Thymus (tissue), 11 donors: ENCODE data around the gene HOXB3. TPM values are rescaled to one million over a fixed set of nuclear protein-coding genes. Genes with fewer than 3 reads are reported as not detected.

Experiments
- DNase-seq, 9 donors: peaks; one replicate each; pipeline ENCODE4 v3.0.0-alpha.2; 2013; ENCODE audit warnings: low spot score in 9 of 9, low read depth in 6 of 9, missing footprints in 1 of 9
- H3K27ac ChIP-seq, 2 donors: one replicate each; pipeline ENCODE4 v1.5.1; 2013; ENCODE audit warnings: control low read depth in 1 of 2, low read depth in 1 of 2, low read length in 1 of 2, mild to moderate bottlenecking in 1 of 2, moderate library complexity in 1 of 2
- H3K27me3 ChIP-seq, 2 donors: one replicate each; pipeline ENCODE4 v1.5.1; 2013; ENCODE audit warnings: low read length in 1 of 2; ENCODE audit not compliant: control insufficient read depth in 2 of 2, insufficient read depth in 1 of 2
- H3K36me3 ChIP-seq, 2 donors: one replicate each; pipeline ENCODE4 v1.5.1; 2013; ENCODE audit warnings: low read length in 1 of 2, mild to moderate bottlenecking in 1 of 2, moderate library complexity in 1 of 2; ENCODE audit not compliant: control insufficient read depth in 2 of 2, insufficient read depth in 2 of 2
- H3K4me1 ChIP-seq, 2 donors: one replicate each; pipeline ENCODE4 v1.5.1; 2013; ENCODE audit warnings: low read length in 2 of 2; ENCODE audit not compliant: control insufficient read depth in 2 of 2, insufficient read depth in 2 of 2
- H3K4me3 ChIP-seq, 2 donors: one replicate each; pipeline ENCODE4 v1.5.1; 2013; ENCODE audit warnings: low read length in 2 of 2, control low read depth in 1 of 2, mild to moderate bottlenecking in 1 of 2
- H3K9me3 ChIP-seq, 2 donors: one replicate each; pipeline ENCODE4 v1.5.1; 2013; ENCODE audit warnings: low read length in 1 of 2, mild to moderate bottlenecking in 1 of 2; ENCODE audit not compliant: control insufficient read depth in 2 of 2, insufficient read depth in 1 of 2
- WGBS: extraction: QIAGEN DNeasy Blood & Tissue Kit; methylation state at CpG from one replicate; pipeline ENCODE4 v1.1.7; 2013; 5-methylcytosine and 5-hydroxymethylcytosine counted together
- polyA plus RNA-seq: library from polyadenylated mRNA; stranded (reverse); fragments of 200-250 nt; gene quantifications from one replicate; pipeline ENCODE4 v1.2.3, GENCODE V29; 2013
- total RNA-seq: library from RNA; stranded (reverse); fragments of 120-200 nt; gene quantifications from one replicate; pipeline ENCODE4 v1.2.4, GENCODE V29; 2013
- donor health status: healthy.

HOXB3 gene
- total and polyA plus RNA-seq, 2 donors: 1.5 to 3.3 TPM

DNA sequence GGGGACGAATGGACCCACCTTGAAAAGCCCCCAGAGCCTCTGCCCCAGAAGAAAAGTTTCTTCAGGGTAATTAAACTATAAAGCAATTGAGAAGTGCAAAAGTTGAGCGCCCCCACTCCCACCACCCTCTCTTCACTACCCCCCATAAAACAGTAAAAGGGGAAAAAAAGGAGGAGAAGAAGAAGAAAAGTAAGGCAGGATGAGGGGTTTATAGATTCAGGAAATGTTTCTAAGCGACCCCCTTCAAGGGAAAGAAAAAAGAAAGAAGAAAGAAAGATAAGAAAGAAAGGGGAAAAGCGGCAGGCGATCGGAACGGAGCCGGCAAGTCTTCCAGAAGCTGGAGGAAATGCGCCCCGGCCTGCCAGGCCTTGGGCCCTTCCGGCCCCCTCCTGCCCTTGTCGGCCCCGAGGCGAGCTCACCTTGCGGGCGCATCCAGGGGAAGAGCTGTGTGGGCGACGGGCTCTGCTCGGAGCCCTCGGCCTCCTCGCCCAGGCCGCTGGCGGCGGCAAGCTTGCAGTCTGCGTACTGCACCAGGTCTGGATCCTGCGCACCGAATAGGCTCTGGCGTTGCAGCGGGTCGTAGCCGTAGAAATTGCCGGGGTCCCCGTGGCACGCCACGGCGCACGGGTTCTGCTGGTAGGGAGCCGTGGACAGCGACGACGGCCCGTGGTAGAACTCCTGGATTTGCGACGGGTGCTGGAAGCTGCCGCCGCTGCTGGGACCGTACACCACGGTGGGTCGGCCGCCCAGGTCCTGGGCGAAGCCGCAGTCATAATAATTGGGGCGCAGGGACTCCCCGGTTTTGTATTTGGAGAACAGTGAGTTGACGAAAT is 24.0 kb upstream of the HOXB3 start:
- H3K9me3 ChIP-seq: peaks cover 1 to 32% of the 10 kb centered on the region in 2 donors
- no peak overlapping the region for H3K27ac ChIP-seq
- 3% methylated on average over 55 of the region's 55 CpGs for WGBS
- peaks cover 11 to 38% of the 10 kb centered on the region in 2 donors for H3K4me1 ChIP-seq
- H3K27me3 ChIP-seq: peaks cover 90 to 100% of the 10 kb centered on the region in 2 donors
- DNase-seq: peak in 1 of 9 donors; percentile 33
- H3K4me3 ChIP-seq: no peak overlapping the region
- H3K36me3 ChIP-seq: no peaks in the 10 kb centered on the region

DNA sequence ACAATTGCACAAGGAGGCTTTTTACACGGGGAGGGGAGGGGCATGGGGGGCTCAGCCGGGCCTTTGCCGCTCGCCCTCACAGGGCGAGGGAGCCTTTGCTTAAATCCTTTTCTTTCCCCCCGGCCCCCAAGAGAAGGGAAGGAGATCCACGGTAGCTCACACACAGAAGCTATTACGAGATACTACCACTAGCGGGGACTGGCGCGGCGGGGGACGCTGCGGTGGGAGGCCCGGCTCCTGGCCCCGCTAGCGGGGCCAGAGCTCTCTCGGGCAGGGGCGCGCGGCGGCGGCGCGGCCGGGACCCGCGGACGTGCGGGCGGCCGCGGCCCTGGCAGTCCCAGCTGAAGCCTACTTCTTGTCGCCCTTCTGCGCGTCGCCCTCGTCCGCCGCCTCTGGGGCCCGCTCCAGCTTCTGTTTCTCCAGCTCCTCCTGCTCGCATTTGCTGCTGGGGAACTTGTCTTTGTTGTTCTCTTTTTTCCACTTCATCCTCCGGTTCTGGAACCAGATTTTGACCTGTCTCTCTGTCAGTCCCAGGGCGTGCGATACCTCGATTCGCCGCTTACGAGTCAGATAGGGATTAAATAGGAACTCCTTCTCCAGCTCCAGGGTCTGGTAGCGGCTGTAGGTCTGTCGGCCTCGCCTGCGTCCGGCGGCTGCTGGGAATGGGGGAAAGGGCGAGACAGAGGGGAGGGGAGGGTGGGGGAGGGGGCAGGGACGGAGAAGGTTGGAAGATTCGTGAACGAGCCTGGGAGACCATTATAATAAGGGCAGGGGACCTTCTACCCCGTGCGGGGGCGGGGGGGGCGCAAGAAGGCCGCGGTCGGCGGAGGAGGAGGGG is 23.0 kb upstream of the HOXB3 start:
- Histone ChIP-seq H3K36me3 (no peaks in the 10 kb centered on the region), H3K4me3 (peak overlapping the region in 1 of 2 donors; percentile 31), H3K27me3 (peaks cover 89 to 100% of the 10 kb centered on the region in 2 donors), H3K4me1 (peaks cover 11 to 30% of the 10 kb centered on the region in 2 donors), H3K9me3 (peaks cover 1 to 30% of the 10 kb centered on the region in 2 donors), H3K27ac (no peak overlapping the region)
- 1% methylated on average over 67 of the region's 67 CpGs for WGBS
- peak in 1 of 9 donors; percentile 53 for DNase-seq

DNA sequence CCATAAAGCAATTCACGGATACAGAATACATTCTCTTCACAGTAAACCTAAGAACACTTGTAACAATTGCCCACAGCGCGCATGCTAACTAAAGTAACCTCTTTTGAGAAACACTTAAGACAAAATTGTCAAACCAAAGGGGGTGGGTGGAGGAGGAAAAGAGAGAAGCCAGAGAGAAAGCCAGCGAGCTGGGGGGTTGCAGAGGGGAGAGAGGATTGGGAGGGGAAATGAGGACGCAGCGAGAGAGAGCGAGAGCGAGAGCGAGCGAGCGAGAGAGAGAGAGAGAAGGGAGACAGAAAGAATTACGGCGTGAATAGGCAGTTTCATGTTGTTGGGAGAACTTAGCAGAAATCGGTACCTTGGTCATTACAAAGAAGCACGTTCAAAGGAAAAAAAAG is 22.4 kb upstream of the HOXB3 start:
- WGBS: 3% methylated on average over 15 of the region's 15 CpGs
- H3K27ac ChIP-seq: no peak overlapping the region

DNA sequence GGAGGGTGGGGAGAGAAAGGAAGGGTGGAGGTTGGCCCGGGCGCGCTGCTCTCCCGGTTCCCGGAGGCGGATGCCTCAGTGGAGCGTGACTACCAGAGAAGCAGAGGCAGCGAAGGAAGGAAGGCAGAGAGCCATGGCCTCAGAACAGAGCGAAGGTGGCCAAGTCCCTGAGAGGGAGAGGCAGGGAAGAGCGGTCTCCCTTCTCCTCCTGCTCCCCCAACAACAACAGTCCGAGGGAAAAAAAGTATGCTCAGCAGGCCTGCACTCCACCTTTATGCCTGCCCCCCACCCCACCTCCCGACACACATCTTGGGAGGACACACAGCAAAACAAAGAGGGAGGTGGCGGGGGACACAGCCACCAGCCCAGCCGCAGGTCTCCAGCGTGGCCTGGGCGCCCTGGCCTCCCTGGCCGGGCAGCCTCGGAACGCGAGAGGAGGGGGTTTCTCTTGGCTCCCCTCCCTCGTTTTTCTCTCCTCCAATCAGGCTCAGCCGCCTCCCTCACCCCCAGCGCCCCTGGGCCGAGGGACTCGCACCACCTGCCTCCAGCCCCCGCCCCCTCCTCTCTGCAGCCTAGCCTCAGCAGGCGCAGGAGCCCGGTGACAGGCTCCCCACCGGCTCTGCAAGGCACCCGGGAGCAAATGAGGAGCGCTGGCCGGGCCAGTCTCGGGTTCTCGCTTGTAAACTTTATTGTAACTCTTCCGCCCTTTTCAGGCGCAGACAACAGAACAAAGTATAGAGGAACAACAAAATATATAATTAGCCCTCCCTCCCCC is 21.8 kb upstream of the HOXB3 start:
- H3K36me3 ChIP-seq: no peaks in the 10 kb centered on the region
- 4% methylated on average over 36 of the region's 36 CpGs for WGBS
- peaks cover 1 to 20% of the 10 kb centered on the region in 2 donors for H3K9me3 ChIP-seq
- H3K27ac ChIP-seq: no peak overlapping the region
- no peak for DNase-seq
- peaks cover 11 to 30% of the 10 kb centered on the region in 2 donors for H3K4me1 ChIP-seq
- peak overlapping the region in 1 of 2 donors; percentile 65 for H3K4me3 ChIP-seq
- peaks cover 82 to 100% of the 10 kb centered on the region in 2 donors for H3K27me3 ChIP-seq

More for the DNA sequence above, 22.4 kb upstream of the HOXB3 start:
- peak overlapping the region in 1 of 2 donors; percentile 31 for H3K4me3 ChIP-seq
- no peaks in the 10 kb centered on the region for H3K36me3 ChIP-seq
- H3K27me3 ChIP-seq: peaks cover 83 to 100% of the 10 kb centered on the region in 2 donors
- peak in 1 of 9 donors; percentile 39 for DNase-seq
- H3K9me3 ChIP-seq: peaks cover 1 to 24% of the 10 kb centered on the region in 2 donors
- peaks cover 11 to 30% of the 10 kb centered on the region in 2 donors for H3K4me1 ChIP-seq

DNA sequence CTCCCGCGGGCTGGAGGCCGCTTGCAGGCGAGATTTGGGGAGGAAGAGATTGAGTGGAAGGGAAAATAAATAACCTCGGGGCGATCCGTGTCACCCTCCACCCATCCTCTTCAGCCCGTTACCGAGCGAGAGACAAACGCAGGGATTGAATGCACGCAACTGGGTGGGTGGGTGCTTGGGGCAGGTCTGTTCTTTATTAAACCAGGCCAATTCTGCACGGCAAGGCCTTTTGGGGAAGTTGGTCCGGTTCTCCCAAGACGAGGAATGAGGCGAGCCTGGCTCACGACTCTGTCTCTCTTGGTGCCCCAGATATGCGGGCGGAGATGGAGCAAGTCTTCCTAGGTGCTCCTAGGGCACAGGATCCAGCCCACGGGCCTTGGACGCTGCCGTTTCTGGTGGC is 21.2 kb upstream of the HOXB3 start:
- 2% methylated on average over 22 of the region's 22 CpGs for WGBS
- Histone ChIP-seq H3K4me3 (peak overlapping the region; percentile 45 to 65), H3K36me3 (no peaks in the 10 kb centered on the region), H3K9me3 (peaks cover 1 to 16% of the 10 kb centered on the region in 2 donors), H3K27ac (no peak overlapping the region), H3K27me3 (peaks cover 81 to 100% of the 10 kb centered on the region in 2 donors), H3K4me1 (peaks cover 11 to 30% of the 10 kb centered on the region in 2 donors)
- no peak for DNase-seq

DNA sequence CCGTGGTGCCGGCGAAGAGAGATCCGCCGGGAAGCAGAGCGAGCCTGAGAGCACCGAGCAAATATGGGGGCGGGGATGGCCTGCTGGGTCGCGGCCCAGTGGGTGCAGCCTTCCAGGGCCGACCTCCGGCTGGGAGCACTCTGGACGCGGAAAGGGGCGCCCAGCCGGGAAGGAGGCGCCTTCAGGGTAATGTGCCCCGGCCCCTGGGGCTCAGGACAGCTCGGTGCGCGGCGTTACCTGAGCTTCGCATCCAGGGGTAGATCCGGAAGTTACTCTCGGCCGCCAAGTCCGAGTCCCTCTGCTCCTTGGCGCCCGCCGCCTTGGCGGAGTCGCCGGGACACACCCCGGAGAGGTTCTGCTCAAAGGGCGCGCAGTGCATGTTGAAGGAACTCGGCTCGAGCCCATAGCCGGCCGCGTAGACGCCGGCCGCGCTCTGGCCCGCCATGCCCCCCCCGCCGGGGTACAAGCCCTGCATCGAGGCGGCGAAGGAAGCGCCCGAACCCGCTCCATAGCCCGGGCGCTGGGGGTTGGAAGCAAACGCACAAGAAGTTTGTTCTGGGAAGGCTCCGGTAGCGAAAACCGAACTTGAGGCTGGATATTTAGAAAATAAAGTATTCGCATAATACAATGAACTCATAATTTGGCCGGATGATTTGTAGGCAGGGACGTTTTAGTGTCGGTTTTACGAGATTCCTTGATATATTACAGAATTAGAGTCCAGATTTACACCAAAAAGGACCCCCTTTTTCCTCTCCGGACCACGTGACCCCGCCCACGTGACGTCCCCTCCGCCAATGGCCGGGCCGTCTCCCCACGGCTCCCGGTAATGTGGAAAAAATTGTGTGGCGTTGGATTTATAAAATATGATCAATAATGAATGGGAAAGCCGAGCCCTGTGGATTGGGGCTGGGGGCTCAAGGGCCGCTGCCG is 20.5 kb upstream of the HOXB3 start, which contains the start of gene HOXB7:
HOXB7 (minus strand) TSS at position 736 of the 930 bp plus-strand sequence; CDS start at position 637, 99 bp downstream.
- peaks cover 82 to 100% of the 10 kb centered on the region in 2 donors for H3K27me3 ChIP-seq
- H3K27ac ChIP-seq: no peak within 1 kb of the TSS
- under 1% methylated on average over 79 of the region's 79 CpGs for WGBS
- DNase-seq: peak in 4 of 9 donors; percentile 29 to 68 (median 48)
- H3K36me3 ChIP-seq: no peaks in the 10 kb centered on the region
- peak within 1 kb of the TSS; percentile 45 to 65 for H3K4me3 ChIP-seq
- H3K4me1 ChIP-seq: peaks cover 11 to 30% of the 10 kb centered on the region in 2 donors
- peaks cover 1 to 16% of the 10 kb centered on the region in 2 donors for H3K9me3 ChIP-seq

DNA sequence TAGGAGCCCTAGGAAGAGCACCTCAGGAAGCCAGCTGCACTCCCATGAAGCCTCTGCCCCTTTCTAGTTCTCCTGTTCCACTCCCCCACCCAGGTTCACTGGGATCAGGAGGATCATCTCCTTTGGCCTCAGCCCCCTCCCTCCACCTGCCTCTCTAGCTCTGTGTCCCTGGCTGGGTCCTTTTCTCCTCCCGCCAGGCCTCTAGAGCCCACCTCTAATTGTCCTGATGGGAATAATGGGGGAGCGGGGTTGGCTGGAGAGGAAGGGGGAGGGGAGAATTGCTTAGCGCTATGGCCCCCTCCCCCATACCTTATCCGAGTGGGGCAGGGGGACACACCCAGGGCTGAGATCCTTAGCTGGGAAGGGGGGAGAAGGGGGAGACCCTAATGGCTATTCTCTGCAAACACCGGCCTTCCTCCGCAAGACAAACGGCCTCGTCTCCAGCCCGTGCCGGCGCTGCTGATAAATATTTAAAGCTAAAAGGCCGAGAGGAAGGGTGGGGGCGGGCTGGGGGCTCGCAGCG is 19.8 kb upstream of the HOXB3 start:
- no peak for DNase-seq
- peak overlapping the region; percentile 45 to 65 for H3K4me3 ChIP-seq
- H3K27ac ChIP-seq: no peak overlapping the region
- H3K4me1 ChIP-seq: peaks cover 11 to 30% of the 10 kb centered on the region in 2 donors
- H3K9me3 ChIP-seq: peaks cover 1 to 16% of the 10 kb centered on the region in 2 donors
- no peaks in the 10 kb centered on the region for H3K36me3 ChIP-seq
- H3K27me3 ChIP-seq: peaks cover 83 to 100% of the 10 kb centered on the region in 2 donors
- WGBS: 16% methylated on average over 15 of the region's 15 CpGs
